GM19238 (cell line): ENCODE measurements around the gene AKAIN1.

Experiments used
- DNase-seq: peaks from one replicate; pipeline ENCODE4 v3.0.0; 2011; ENCODE audit warnings: low spot score; ENCODE audit not compliant: insufficient read length

The AKAIN1 gene, protein sequence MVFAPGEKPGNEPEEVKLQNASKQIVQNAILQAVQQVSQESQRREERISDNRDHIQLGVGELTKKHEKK

DNA sequence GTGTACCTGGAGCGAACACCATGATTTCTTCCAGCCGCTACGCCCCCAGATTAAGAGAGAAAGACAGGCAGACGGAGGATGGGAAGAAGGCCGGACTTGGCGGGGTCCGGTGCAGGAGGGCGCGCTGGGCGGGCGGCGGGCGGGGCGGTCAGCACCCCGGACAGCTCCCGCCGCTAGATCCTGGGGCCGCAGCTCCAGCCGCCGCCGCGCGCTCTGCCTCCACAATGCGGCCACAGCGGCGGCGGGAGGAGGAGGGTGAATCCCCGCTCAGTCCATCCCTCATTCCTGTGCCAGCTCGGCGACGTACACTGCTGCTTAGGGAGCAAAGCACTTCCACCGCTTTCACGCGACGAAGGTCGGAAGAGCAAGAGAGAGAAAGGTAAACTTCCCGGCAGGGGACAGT lies at the start of gene AKAIN1:
TSS of gene AKAIN1 (minus strand) at position 226 of the 403 bp plus-strand sequence. CDS start at position 22, 204 bp downstream.
- DNase-seq: no peak

DNA sequence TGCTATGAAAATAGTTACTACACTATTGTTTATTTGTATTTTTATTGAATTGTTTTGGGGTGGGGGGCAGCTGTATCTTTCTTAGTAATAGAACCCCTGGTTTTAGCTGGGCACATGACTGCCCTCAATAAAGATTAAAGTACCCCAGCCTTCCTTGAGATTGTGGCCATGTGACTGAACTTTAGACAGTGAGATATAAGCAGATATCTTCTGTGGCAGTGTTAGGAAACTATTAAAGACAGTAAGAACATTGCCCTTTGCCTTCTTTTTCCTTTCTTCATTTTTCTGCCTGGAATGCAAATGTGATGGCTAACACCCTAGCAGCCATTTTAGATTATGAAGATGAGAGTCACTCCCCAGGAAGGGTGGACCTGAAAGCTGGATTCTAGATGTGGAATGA lies 47.9 kb upstream of the AKAIN1 start:
- no peak for DNase-seq

DNA sequence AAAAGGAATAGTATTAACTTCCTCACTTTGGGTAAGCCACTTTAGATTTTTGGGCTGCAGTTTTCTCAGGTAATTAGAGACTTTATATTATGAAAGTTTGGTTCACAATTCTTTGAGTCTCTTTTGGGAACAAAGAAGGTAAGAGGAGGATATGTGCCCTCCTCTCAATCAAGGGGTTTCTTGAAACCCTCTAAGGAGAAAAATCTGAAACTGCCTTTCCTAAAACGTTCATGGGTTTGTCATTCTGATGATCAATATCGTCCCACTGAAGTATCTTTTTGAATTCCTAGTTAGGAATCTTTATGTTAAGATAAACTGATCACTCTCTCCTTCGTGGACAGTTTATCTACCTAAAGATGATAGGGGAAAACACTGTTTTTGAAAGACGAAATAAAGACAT lies 42.4 kb upstream of the AKAIN1 start:
- no peak for DNase-seq

DNA sequence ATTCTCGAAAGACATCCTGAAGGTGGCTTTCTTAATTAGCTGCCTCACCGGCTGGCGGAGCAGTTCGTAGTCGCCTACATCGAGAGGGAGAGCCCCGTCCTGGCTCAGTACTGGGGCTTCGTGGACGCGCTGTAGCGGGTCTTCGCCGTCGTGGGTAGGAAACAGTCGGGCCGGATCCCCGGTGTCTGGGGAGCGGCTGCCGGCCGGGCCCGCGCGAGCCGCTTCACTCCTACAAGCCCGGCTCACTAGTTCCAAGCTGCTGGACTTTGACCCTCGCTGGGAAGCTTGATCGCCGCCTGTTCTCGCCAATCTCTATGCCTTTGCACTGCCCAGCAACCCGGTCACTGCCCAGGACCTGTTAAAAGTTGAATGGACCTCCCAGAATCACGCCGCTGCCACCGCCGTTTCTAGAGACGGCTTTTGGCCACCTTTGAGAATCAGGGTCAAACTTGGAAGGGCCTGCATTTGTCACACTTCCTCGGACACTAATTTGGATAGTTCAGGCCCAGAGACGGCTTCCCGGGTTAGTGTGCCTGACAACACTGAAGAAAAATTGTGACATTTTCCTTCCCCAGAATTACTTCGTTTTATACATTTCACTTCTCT lies 41.4 kb upstream of the AKAIN1 start:
- DNase-seq: peak; percentile 8

DNA sequence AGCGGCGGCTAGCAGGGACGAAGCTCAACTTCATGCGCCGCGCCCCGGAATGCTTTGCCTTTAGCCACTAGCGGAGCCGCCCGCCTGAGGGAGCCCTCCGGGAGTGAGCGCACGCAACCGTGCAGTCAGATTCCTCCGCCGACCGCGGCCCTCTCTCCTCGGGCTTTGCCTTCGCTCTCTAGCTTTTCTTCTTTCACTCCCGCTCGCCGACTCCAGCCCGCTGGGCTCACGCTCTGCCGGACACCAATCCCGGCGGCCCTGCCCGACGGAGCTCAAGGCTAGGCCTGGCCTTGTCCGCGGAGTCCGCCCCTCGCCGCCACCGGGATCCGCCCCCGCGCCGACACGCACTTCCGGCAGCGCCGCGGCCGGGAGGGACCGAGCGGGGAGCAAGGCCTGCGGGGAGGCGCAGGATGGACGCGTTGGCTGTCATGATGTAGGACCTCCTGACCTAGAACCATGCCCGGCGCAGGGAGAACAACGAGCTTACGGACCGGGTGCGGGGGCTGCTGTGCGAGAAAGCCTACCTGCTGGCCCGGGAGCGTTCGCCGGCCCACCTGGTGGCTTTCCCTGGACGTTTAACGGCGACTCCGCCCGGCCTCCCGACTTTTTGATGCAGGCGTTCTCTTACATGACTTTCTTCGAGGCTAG lies 40.8 kb upstream of the AKAIN1 start:
- DNase-seq: peak; percentile 63

DNA sequence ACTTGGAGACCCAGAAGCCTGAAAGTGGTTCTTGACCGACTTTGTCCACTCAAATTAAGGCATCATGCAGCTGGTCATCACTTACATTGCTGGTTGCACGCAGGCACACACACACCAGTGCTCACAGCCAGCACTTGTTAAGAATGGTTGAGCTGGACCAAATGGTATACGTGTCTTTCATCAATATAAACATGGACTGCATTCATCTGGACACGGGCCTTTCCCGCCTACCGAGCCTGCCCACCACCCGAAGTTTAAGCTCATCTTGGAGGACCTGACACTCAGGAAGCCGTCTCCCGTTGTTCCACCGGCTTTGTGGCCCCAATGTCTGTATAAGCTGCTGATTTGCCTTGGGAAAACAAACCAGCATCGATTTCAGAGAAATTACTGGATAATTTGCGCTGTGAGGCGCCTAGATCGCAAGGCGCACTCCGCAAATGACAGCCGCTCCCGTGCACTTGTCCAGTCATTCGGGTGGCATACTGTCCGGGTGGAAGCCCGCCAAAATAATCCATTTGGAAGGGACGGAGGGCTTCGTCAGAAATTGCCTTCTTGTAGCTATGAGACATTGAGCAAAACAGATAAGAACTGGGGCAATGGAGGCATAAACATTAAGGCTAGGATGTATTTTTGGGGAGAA lies 40.1 kb upstream of the AKAIN1 start:
- DNase-seq: no peak

DNA sequence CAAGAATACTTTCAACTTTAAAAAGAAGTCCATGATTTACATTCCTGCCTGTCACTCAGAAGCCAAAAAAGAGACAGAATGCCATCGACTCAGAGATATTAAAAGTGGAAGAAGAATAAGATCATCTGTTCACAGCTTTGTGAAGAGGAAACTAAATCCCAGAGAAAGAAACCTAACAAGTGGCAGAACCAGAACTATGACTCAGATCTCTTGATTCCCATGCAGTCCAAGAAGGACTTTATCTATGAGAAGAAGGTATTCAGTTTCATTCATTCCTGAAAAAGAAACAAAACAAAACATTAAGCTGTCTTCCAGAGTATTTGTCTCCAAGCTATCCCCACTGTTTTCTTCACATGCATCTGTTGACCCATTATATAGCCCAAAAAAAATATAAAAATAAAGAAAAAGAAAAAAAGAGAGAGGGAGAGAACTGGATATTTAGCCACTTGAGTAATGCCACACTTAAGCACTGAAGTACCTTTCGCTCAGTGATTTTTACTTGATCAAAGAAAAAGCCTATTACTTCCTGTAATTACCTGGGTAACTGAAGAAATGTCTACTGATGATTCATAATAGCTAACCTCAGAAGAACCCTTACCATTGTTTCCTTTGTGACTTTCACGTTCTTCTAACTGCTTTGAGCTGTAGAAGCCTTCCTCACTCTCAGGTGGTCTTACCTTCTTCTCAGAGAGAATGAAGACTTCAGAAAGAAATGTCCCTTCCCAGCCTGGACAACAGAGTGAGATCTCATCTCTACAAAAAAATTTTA lies 17.7 kb upstream of the AKAIN1 start:
- DNase-seq: no peak

DNA sequence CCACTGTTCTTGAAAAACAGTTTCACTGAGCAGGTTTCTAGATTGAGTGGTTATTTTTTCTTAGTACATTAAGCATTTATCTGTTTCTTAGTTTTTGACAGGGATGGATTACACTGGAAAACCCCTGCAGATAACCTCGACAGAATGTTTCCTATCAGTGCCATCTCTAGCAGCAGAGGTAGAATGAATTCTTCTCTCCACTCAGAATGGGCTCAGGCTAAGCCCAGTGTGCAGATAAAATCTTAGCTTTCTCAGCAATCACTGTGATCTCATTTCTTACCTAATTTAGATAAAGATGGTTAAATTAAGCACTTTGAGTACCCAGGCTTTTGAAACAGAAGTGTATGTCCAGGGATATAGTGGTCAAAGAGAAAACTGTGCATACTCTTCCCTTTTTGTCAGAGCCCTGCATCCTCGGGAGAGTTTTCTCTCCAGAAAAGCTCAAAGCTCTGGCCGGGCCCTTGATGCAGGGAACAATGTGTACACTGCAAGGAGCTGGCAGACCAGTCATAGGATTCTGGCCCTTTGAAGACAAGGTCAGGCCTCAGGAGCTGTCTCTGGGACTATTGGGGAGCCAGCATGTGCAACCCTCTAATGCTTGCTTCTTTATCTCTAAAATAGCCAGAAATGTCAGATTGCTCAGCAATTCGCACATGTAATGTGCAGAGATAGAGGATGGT lies 10.6 kb upstream of the AKAIN1 start:
- DNase-seq: no peak

DNA sequence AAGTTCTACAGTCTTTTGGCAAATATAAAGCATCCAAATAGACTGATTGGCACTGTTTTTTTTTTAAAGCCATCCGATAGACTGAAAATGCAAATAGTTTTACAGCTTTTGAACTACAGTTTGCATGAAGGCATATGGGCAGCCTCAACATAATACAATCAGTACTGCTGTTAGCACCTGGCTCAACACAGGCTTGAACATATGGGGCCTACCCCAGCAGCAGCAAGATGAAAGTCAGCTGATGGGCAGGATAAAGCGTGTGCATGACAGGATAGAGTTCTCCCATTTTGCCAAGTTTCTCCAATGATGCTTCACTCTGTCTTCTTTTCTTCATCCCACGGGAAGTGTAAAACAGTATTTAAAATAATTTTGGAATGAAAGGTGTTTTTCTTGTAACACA lies 1.3 kb upstream of the AKAIN1 start:
- DNase-seq: no peak

DNA sequence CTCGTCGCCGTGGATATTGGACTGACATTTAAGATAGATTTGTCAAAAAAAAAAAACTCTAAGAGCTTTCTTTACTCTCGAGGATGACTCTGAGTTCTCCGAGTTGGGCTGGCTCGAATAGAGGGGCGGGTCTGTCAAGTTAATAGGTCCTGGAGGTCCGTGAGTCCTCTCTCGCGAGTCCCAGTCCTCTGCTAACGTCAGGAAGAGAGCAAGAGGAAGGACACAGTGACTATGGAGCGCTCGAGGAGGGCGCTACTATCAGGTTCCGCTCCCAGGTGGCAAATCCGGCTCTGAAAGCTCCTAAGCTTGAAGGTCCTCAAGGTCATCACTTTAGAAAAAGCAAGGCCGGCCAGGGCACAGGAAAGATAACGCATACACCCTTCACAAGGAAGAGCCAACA lies 404 bp upstream of the AKAIN1 start:
- DNase-seq: no peak

DNA sequence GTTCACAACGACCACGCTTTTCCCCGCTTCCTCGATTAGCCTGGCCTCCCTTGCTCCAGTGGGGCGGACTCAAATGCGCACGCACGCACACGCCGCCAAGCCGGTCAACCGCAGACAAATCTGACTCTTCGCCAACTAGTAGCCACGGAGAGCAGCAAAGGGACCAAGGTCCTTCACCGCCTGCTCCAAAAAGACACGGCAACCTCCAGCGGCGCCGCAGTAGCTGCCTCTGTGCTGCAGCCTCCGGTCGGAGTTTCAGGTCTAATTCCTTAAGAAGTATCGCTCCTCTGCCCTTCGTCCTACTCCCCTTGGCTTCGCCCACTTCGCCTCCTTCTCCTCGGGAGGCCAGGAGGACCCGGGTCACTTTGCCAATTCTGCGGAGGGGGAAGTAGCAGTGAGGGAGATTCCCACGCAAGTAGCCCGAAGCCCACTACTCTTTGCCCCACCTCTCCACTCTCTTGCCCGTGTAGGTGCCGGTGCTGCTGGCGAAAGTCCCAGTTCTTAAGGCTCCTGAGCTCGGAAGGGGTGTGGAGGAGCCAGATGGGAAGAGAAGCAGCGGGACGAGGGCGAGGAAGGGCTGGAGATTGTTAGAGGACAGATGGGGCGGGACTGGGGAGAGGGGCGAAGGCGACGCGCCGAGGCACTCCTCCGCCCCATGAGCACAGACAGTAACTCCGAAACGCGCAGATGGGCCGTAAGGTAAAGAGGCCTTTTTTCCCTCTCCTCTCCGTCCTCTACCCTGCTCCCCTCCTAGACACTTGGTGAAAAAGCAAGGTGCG lies 615 bp downstream of the AKAIN1 start:
- DNase-seq: no peak

DNA sequence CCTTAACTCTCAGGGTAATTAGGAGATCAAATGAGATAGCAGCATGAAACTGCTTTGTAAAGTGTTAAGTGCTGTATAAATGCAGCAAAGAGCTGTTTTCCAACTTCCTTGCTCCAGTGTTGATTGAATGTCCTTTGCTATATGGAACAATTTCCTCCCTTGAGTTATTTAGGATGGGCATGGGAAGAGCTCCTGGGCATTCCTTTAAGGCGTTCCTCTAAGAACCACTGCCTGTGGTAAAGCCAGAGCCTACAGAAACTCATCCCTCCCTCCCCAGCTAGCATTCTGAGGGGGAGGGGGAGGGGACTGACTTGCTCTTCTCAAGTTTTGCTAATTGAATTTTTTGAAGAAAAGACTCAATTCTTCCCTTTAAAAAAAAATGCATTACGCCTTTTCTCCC lies 1.4 kb downstream of the AKAIN1 start:
- DNase-seq: no peak

DNA sequence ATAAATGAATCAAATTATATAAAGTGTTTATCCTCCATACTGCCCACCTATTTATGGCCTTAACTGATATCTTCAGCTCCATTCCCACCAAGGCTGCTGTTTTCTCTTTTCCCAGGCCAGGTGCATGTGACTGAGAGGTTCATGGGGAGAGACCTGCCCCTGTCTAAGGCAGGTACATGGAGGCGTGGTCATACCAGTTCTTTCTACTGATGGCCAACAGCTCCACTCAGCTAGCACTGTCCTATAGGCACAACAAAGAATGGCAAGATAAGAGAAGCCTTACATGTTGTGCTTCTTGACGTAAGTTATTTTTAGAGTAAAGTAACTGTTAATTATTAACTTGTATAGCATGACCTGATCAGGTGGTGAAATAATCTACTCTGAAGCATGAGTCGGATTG lies 16.8 kb downstream of the AKAIN1 start:
- no peak for DNase-seq

DNA sequence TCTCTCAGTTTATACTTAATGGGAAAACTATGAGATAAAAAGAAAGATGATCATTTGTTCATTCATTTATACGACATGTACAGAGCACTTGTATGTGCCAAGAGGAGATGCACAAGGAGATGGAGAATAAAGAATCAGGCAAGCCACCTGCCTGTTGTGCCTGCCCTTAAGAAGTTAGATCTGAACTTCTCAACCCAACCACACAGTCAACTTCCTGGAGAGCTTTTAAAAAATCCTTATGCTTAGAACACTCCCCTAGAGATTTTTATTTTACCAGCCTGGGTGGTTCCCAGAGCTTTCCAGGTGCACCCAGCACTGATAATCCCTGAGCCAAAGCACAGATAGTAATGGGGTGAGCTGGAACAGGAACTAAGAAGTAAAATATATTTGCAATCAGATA lies 18.5 kb downstream of the AKAIN1 start:
- DNase-seq: no peak

DNA sequence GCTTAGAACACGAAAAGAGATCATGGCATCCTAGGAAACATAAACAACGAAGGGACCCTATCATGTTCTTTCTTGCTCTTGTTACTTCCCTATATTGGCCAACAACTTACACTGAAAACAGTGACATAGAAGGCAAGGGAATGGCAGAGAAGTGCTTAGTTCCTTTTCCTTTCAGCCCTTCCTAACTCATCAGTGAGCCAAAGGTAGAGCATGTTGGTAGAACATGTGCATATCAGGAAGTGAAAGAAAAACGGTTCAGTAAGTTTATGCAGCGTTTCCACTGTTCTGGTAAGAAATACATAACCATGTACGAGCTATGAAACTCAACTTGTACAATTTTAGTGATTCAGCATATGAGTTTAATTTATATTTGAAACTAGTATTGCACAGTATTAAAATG lies 21.7 kb downstream of the AKAIN1 start:
- DNase-seq: no peak

DNA sequence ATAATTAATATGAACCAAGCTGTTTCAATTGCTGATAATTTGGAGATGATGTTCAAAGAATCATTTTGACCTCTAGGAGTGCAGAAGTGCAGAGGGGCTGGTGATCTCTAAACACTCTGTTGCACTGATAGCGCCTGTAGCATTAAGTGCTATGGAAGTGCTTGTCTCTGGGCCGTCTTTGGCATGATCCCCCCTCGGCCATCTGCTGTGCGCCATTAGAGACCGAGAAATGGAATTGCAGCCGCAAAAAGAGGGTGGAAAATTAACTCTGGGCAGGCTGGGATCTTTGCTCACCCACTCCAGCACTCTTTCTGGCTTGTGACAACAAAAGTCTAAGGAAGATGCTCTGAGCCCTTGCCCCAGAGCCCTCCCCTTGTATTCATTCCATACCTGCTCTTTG lies 23.4 kb downstream of the AKAIN1 start:
- DNase-seq: no peak

DNA sequence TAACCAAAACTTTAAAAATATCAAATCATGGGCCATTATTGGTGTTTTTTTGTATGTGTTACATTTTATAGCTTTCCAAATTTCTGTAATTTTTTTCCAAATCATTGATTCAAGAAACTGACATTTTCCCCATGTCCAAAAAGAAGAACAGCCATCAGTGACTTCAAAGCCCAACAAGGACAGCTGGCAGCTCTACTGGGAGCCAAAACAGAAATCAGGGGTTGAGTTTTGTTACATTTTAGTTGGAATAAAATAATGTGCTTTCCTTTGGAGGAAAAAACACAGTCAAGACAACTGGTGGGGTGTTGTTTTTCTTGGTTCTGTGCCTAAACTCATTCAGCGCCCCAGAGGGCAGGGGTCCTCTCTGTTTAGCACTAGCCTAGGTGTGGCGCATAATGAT lies 23.8 kb downstream of the AKAIN1 start:
- no peak for DNase-seq

DNA sequence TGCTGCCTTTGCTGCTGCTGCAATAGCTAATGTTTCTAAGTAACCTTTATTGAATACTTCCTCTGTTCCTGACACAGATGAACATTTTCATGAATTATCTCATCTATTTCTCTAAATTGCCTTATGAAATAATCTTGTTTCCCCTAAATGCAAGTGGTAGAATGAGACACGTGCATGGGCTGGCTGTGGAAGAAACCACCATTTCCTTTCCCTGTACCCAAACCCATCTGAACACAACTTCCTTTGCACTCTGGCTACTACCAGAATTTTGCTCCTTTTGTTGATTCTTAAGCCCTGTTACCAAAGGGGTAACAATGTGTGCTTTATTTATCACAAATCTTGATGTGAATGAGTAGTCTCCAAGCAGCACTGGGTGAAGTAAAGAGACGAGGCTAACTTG lies 29.2 kb downstream of the AKAIN1 start:
- no peak for DNase-seq

DNA sequence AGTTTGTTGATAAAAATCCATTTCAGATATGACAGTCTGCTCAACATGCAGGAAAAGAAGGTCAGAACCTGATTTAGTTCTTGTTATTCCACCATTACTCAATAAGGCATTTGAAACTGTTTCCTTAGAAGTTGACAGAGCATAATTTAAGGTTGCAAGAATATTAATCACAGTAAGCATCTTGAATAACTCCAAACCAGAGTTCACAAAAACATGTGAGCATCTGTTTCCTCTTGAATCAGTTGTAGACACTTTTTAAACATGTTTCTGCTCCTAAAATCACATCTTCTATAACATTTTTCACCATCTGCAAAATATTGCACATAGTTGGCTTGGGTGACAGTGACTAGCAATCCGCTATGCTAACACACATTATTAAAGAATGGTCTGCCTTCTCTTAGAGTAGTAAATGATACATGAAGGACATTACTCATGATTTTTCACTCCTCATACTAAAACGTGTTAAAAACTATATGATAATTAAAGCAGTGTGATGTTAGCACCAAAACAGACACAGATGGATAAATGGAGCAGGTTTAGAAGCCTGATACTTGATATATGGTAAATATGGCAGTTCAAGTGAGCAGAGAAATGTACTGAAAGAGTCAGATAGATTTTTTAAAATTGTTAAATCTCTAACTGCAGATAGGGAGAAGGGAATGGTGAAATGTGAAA lies 30.3 kb downstream of the AKAIN1 start:
- DNase-seq: no peak

DNA sequence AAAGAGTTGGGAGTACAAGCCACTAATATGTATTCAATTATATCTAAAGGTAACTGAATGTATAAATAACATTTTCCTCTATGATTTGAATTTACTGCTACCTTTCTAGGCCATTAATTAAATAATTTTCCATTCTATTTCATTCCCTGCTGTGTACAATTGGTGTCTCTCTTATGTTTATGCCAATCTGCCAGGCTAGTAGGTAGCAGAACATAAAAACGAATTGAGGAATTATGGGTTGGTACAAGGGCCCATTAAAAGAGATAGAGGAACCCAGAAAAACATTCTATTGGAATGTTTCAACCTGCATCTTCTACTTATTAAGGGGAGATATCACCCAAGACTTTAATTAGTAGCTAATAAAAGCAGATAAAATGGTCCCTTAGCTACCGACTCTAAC lies 32.2 kb downstream of the AKAIN1 start:
- DNase-seq: no peak
